Astrocyte of the hippocampus (primary cell): ENCODE data around the gene DYNLT2.

Experiments
- DNase-seq: peaks from one replicate; pipeline ENCODE4 v3.0.0; 2011; ENCODE audit warnings: low read depth, low spot score

The DYNLT2 gene

DNA sequence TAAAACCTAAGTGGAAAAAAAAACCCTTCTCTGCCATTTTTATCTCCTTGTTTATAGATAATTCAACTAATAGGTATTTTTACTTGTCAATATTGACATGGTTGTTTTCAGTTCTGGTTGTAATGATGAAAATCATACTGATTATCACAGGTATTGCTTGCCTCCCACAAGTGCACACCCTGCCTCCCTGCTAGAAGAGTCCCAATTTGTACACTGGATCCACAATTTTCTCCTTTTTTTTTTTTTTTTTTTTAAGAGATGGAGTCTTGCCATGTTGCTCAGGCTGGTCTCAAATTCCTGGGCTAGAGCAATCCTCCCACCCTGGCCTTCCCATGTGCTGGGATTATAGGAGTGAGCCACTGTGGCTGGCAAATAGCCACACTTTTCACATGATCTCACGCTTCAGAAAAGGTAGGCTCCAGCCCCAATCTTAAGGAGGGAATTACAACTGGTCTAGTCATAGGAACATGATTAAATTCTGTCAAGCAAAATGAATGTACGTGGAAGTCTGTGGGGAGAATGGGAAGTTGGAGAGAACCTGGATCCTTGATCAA is 12.3 kb downstream of the DYNLT2 start:
- DNase-seq = no peak

DNA sequence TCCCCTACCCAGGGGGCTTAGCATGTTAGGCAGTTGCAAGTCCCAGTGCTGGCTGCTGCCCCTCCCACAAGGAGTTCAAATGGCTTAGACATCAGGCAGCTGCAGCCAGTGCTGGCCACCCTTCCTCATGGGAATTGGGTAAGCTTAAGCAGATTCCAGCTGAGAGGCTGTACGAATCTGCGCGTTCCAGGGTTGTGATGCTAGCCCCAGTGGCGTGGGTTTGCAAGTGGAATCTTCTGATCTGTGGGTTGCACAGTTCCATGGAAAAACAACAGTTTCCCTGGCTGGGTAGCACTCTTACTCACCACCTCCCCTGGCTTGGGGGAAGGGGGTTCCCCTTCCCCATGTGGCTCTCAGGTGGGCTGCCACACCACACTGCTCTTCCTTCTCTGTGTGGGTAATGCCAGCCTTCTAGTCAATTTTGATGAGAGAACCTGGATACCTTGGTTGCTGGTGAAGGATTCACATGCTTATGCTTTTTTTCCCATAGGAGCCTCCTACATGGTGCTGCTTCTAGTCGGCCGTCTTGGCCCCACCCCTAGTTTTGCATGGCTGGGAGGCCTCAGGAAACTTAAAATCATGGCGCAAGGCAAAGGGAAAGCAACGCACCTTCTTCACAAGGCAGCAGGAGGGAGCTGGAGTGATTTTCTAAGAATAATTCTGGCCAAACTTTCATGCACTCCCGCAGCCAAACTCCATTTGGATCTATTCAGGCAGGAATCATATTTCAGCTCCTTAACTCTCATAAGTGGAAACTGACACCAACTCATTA is 13.0 kb downstream of the DYNLT2 start:
- no peak for DNase-seq

DNA sequence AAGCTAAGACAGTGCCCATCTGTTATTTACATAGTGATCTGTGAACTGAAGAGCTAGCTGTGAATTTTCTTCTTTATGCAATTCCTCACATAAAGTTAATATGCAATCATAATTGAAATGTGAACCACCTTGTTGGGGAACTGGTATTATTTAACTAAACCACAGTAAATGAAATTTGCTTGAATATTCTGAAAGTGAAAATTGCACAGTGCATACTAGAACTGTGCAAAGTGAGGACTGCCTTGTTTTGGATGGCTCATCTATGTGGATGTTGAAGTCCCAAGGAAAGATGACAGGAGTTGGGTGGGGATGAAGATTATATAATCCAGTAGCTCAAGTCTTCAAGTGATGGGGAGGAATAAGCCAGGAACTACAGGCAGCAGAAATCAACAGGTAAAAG is 21.4 kb downstream of the DYNLT2 start:
- no peak for DNase-seq

GRCh38 chr6:169726963-169727362 is 24.4 kb downstream of the DYNLT2 start:
- no peak for DNase-seq

GRCh38 chr6:169726049-169726400 is 25.3 kb downstream of the DYNLT2 start:
- DNase-seq = no peak

GRCh38 chr6:169725125-169726048 is 26.0 kb downstream of the DYNLT2 start:
- DNase-seq = no peak

- DNase-seq = peak; percentile 74
These were observed 26.8 kb downstream of the DYNLT2 start, which contains the start of gene PHF10 for GRCh38 chr6:169724494-169725124. Gene PHF10, minus strand, starts transcription at chr6:169724500. Its CDS starts 569 bp downstream, at chr6:169723931.

GRCh38 chr6:169723991-169724493 is 27.3 kb downstream of the DYNLT2 start:
- peak; percentile 72 for DNase-seq

- peak; percentile 78 for DNase-seq
These were observed 28.0 kb downstream of the DYNLT2 start for GRCh38 chr6:169723200-169723909.

DNA sequence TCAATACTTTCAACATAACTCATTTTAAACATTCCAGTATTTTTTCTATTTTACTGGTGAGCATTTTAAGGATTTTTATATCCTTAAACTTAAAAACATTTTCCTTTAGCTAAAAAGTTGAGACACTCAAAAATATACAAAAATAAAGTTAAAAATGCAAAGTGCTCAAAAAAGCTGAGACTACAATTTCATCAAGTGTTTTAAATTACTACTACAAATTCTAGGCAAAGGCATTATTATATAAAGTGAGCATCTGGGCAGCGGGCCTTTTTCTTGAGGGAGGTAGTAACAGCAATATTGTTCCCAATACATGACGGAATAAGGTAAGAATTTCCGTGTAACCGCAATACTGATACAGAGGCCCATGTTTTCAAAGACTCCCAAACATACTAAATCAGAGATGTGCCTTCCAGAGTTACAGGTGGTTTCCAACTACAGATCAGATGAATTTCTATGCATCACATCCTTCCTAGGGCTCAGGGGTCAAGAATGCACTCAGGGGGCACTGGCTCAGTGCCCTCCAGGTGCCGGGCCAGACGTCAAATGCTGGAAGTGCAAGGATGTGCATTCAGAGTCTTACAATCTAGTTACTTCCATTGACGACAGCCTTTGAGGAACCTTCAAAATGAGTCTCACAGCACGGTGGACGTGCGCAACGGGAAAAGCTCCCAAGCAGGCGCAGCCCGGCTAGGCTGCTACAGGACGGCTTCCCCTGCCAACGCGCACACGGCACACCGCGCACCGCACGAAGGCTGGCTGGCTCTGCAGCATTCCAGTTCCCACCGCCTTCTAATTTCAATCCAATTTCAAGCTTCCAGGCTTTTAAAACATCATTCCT is 28.8 kb downstream of the DYNLT2 start:
- DNase-seq = peak; percentile 80

GRCh38 chr6:169720207-169720855 is 31.0 kb downstream of the DYNLT2 start:
- DNase-seq = no peak

DNA sequence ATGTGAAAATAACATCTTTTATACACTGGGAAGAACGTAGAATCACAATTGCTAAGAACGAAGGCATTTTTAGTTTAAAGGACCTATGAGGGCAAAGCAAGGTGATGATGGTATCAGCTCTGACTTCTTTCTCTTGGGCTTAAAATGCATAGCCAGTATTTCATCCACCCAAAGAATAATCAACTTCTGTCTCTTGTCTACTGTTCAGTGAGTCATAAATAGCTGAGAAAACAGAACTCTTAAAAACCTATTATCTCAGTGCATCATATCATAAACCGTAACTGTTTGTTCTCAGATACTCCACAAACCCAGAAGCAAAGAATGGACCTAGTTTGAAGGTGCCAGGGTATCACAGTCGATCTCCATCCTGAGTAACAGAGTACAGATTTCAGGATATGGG is 32.3 kb downstream of the DYNLT2 start:
- DNase-seq = no peak

- no peak for DNase-seq
These were observed 36.8 kb downstream of the DYNLT2 start for GRCh38 chr6:169714595-169714994.

DNA sequence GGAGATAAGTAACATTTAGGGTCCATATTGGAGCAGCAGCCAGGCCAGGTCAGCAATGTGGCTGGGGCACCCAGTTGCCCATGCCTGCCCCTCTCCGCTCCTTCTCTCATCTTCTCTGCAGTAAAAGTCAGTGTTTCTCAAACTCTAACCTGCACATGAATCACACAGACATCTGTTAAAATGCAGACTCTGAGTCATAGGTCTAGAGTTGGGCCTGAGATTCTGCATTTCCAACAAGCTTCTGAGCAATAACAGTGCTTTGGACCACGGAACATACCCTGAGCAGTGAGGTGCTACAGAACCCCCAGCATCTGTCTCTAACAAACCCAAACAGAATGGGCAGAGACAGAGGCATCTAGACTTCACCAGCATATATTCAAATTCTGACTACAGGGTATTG is 37.2 kb downstream of the DYNLT2 start:
- no peak for DNase-seq

DNA sequence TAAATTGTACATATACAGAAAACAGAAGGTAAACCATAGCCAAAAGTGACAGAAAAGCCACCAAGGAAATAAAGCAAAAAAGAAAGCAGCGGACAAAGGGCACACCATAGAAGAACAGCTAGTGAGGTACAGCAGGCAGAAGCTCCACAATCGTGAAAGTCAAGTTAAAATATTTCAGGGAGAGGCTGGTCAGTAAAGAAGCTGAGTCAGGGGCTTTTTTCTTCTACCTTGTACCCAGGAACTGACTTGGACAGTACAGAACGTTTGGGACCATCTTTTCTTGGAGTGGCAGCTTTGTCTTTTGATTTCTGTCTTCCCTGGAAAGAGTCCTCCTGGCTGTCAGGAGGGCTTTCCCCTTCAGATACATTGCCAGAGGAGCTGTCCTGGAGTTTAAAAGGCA is 41.4 kb downstream of the DYNLT2 start:
- no peak for DNase-seq

GRCh38 chr6:169709293-169709692 is 42.1 kb downstream of the DYNLT2 start:
- DNase-seq = no peak

- no peak for DNase-seq
These were observed 43.6 kb downstream of the DYNLT2 start for GRCh38 chr6:169707772-169708171.

- no peak for DNase-seq
These were observed 48.5 kb downstream of the DYNLT2 start for GRCh38 chr6:169702840-169703246.

- peak; percentile 99 for DNase-seq
These were observed 49.2 kb downstream of the DYNLT2 start, which contains the start of the genes C6orf120 and WDR27 for GRCh38 chr6:169701954-169702839. Gene C6orf120, plus strand, starts transcription at chr6:169702126. Its CDS starts 334 bp downstream, at chr6:169702460. Gene WDR27, minus strand, starts transcription at chr6:169702029. Its CDS starts 13,024 bp downstream, at chr6:169689005.
